VCaP (cell line): ENCODE results near the gene GPSM1.

Experiments
- H3K27ac ChIP-seq: fragments of 450-650 bp; 2 replicates; pipeline ENCODE4 v1.5.1; 2017
- TF ChIP-seq, protein P1 (sequence below): fragments of 450-650 bp; conservative IDR thresholded peaks from 2 replicates; pipeline ENCODE4 v1.5.1; 2017; ENCODE audit warnings: mild to moderate bottlenecking, moderate library complexity

Gene GPSM1

GRCh38 chr9:136353757-136354488 is 26.6 kb downstream of the GPSM1 start:
- H3K27ac ChIP-seq: no peak overlapping the region
- TF ChIP-seq, protein P1, sequence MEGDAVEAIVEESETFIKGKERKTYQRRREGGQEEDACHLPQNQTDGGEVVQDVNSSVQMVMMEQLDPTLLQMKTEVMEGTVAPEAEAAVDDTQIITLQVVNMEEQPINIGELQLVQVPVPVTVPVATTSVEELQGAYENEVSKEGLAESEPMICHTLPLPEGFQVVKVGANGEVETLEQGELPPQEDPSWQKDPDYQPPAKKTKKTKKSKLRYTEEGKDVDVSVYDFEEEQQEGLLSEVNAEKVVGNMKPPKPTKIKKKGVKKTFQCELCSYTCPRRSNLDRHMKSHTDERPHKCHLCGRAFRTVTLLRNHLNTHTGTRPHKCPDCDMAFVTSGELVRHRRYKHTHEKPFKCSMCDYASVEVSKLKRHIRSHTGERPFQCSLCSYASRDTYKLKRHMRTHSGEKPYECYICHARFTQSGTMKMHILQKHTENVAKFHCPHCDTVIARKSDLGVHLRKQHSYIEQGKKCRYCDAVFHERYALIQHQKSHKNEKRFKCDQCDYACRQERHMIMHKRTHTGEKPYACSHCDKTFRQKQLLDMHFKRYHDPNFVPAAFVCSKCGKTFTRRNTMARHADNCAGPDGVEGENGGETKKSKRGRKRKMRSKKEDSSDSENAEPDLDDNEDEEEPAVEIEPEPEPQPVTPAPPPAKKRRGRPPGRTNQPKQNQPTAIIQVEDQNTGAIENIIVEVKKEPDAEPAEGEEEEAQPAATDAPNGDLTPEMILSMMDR: no peak

DNA sequence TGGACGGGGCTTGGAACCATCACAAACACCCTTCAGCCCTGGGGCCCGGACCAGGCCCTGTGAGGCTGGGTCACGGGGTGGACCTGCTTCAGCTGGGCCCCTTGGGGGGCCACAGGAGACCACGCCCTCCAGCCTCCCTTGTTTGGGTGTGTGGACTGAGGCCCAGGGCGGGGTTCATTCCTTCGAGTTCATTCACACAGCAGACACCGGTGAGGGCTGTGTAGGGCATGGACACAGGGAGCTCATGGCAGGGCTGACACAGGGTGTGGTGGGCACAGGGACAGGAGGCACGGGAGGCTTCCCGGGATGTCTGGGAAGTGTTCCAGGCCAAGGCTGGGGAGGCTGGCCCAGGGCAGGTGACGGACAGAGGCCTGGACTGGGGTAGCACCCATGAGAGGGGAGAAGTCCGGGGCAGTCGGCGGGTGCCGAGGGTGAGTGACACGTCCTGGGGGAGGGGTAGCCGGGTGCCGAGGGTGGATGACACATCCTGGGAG is 27.3 kb downstream of the GPSM1 start:
- TF ChIP-seq, protein P1: no peak
- no peak overlapping the region for H3K27ac ChIP-seq

GRCh38 chr9:136355616-136356557 is 28.5 kb downstream of the GPSM1 start:
- H3K27ac ChIP-seq: no peak overlapping the region
- TF ChIP-seq, protein P1: no peak

DNA sequence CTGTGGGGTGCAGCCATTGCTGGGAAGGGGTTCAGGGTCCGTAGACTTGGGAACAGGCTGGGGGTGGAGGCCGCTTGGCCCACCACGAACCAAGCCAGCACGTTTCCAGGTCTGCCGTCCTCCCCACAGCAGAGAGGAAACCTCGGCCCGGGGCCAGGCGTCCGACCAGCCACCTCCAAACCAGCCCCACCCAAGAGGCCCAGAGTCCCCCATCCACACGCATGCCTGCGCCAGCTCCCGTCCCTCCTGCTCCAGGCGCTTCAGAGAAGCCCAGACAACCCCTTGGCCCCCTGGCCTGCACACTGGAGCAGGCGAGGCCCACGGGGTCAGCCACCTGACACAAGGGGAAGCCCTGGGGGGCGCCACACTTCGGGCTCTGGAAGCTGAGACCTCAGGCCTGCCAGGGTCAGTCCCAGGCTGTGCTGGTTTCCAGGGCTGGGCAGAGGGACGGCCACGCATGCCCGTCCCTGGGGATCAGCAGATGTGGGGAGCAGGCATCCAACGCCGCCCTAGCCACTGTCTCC is 29.9 kb downstream of the GPSM1 start:
- TF ChIP-seq, protein P1: no peak
- no peak overlapping the region for H3K27ac ChIP-seq

- TF ChIP-seq, protein P1: no peak
- no peak overlapping the region for H3K27ac ChIP-seq
Observed at GRCh38 chr9:136358016-136358415, 30.7 kb downstream of the GPSM1 start.

DNA sequence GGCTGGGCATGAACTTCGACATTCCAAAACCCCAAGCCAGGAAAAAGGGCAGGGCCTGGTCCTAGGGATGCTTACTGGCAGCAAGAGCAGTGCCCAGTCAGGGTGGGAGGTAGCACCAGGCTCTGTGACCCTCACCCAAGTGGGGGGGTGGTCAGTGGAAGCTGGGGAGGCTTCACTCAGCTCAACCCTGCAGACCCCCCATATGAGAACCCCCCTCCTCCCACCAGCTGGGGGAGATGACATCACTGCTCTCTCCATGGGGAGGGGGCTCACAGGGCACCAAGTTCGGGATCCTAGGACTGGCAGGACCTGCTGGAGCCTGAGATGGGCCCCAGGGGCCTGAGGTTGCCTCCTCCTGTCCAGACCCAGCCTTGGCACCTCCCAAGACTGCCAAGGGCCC is 31.5 kb downstream of the GPSM1 start:
- TF ChIP-seq, protein P1: no peak
- no peak overlapping the region for H3K27ac ChIP-seq
